ENCODE measurements around the gene HACE1. TPM values are rescaled to one million over a fixed set of nuclear protein-coding genes. Genes with fewer than 3 reads are reported as not detected.
"Not testable (repeated sequence)": the region's sequence is repeated elsewhere in the genome, so short reads cannot be mapped to it uniquely, and the experiment has no call there.

The HACE1 gene, protein sequence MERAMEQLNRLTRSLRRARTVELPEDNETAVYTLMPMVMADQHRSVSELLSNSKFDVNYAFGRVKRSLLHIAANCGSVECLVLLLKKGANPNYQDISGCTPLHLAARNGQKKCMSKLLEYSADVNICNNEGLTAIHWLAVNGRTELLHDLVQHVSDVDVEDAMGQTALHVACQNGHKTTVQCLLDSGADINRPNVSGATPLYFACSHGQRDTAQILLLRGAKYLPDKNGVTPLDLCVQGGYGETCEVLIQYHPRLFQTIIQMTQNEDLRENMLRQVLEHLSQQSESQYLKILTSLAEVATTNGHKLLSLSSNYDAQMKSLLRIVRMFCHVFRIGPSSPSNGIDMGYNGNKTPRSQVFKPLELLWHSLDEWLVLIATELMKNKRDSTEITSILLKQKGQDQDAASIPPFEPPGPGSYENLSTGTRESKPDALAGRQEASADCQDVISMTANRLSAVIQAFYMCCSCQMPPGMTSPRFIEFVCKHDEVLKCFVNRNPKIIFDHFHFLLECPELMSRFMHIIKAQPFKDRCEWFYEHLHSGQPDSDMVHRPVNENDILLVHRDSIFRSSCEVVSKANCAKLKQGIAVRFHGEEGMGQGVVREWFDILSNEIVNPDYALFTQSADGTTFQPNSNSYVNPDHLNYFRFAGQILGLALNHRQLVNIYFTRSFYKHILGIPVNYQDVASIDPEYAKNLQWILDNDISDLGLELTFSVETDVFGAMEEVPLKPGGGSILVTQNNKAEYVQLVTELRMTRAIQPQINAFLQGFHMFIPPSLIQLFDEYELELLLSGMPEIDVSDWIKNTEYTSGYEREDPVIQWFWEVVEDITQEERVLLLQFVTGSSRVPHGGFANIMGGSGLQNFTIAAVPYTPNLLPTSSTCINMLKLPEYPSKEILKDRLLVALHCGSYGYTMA
- total RNA-seq = 10 to 100 TPM; 10.1 to 24.3 (median 14.6) TPM

DNA sequence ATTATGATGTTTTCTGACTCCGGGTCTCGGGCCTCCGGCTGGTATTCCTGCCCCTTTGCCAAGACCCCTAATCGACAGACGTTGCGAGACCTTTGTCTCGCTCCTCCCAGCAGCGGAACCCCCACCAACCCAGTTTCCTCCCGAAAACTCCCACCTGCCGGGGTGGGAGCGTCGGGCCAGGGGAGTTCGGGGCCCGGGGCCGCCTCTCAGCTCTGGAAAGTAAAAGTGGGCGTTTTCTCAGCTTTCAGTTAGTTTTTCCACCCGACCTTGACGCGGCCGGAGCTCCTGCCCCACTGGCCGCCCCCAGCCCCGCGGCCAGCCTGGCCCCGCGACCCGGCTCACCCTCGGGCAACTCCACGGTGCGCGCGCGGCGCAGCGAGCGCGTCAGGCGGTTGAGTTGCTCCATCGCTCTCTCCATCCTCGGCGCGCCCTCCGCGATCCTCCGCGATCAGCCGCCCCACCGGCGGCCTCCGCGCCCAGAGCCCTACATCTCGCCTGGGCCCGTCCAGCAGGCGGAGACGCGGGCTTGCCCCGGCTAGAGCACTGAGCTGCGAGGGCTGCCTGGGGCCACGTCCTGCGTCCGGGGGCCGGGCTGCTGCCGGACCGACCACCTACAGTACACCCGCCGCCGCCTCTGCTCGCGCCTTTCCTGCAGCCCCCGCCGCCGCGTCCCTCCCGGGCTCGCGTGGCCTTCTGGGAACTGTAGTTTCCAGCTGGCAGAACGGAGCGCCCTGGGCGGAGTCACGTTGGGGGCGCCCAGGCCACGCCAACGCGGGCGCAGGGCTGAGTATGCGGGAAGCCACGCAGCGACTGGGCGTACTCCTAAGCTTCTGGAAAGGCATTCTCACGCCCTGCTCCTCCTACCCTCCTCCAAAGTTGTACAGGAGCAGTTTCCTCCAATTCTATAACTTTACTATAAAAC is at the start of gene HACE1:
HACE1 (minus strand) TSS at position 695 of the 922 bp plus-strand sequence; CDS start at position 418, 277 bp downstream.
- in situ Hi-C loops (cut with MboI; ENCODE audit: low pct_ligation_motif_present in 1 of 4, low pct_unique_long_range_greater_than_20kb in 1 of 4, low sequenced_read_pairs in 3 of 4) (no loop called here), intact Hi-C loops (cut with DNase I; ENCODE audit: low total_unique reads) (no loop called here)
- H3K27ac ChIP-seq = peak within 1 kb of the TSS; percentile 75 to 87 (median 86)
- H3K36me3 ChIP-seq = no peaks in the 10 kb centered on the region
- TF ChIP-seq POLR2AphosphoS5 (IDR thresholded peaks at IDR 0.05) = peak; percentile 53 to 83 (median 74)
- TF ChIP-seq, protein P1, sequence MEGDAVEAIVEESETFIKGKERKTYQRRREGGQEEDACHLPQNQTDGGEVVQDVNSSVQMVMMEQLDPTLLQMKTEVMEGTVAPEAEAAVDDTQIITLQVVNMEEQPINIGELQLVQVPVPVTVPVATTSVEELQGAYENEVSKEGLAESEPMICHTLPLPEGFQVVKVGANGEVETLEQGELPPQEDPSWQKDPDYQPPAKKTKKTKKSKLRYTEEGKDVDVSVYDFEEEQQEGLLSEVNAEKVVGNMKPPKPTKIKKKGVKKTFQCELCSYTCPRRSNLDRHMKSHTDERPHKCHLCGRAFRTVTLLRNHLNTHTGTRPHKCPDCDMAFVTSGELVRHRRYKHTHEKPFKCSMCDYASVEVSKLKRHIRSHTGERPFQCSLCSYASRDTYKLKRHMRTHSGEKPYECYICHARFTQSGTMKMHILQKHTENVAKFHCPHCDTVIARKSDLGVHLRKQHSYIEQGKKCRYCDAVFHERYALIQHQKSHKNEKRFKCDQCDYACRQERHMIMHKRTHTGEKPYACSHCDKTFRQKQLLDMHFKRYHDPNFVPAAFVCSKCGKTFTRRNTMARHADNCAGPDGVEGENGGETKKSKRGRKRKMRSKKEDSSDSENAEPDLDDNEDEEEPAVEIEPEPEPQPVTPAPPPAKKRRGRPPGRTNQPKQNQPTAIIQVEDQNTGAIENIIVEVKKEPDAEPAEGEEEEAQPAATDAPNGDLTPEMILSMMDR (IDR thresholded peaks at IDR 0.05) = peak in 3 of 5 experiments; percentile 19 to 43 (median 19)
- peak; percentile 25 for TF ChIP-seq POLR2A (IDR thresholded peaks at IDR 0.05)
- no peak for TF ChIP-seq EP300 (IDR thresholded peaks at IDR 0.05; ENCODE audit: low read depth)
- peak within 1 kb of the TSS; percentile 82 to 90 (median 85) for H3K4me3 ChIP-seq
- no peaks in the 10 kb centered on the region for H3K9me3 ChIP-seq
- WGBS, 2 donors (ENCODE audit: low coverage in 1 of 2) = 1% methylated on average over 77 of the region's 89 CpGs; no CpG with 5 or more reads in 1 of the 2 donors
- DNase-seq = peak; percentile 90
- peaks cover 0 to 15% (median 10%) of the 10 kb centered on the region in 4 donors for H3K4me1 ChIP-seq
- H3K27me3 ChIP-seq = no peaks in the 10 kb centered on the region

DNA sequence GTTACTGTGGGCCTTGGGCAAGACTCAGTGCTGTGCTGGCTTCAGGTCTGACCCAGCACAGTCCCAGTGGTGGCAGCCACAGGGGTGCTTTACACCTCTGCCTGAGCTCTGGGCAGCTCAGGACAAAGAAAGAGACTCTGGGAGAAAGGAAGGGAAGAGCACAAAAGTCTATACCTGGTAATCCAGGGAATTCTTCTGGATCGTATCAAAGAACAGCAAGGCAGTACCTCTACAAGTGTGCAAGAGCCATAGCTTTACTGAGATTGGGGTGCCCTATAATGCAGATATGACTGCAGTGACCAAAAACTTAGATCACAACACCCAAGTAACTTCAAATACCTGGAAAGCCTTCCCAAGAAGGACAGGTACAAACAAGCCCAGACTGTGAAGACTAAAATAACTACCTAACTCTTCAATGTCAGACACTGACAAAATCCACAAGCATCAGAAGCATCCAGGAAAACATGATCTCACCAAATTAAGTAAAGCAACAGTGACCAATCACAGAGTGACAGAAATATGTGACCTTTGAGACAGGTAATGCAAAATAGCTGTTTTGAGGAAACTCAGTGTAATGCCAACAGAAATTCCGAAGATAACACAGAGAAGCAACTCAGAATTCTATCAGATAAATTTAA is 49.3 kb upstream of the HACE1 start:
- H3K4me1 ChIP-seq = no peaks in the 10 kb centered on the region
- no peak overlapping the region for H3K4me3 ChIP-seq
- no peaks in the 10 kb centered on the region for H3K27me3 ChIP-seq
- no peaks in the 10 kb centered on the region for H3K9me3 ChIP-seq
- 76 to 80% methylated on average over 2 of the region's 2 CpGs for WGBS, 2 donors (ENCODE audit: low coverage in 1 of 2)
- H3K36me3 ChIP-seq = no peaks in the 10 kb centered on the region
- intact Hi-C loops (cut with DNase I; ENCODE audit: low total_unique reads) = no loop called here
- TF ChIP-seq POLR2AphosphoS5 (IDR thresholded peaks at IDR 0.05) (no peak), POLR2A (IDR thresholded peaks at IDR 0.05) (no peak), EP300 (IDR thresholded peaks at IDR 0.05; ENCODE audit: low read depth) (no peak)
- TF ChIP-seq, protein P1 (IDR thresholded peaks at IDR 0.05) = no peak
- H3K27ac ChIP-seq = no peak overlapping the region
- in situ Hi-C loops (cut with MboI; ENCODE audit: low pct_ligation_motif_present in 1 of 4, low pct_unique_long_range_greater_than_20kb in 1 of 4, low sequenced_read_pairs in 3 of 4) = no loop called here
- DNase-seq = no peak

DNA sequence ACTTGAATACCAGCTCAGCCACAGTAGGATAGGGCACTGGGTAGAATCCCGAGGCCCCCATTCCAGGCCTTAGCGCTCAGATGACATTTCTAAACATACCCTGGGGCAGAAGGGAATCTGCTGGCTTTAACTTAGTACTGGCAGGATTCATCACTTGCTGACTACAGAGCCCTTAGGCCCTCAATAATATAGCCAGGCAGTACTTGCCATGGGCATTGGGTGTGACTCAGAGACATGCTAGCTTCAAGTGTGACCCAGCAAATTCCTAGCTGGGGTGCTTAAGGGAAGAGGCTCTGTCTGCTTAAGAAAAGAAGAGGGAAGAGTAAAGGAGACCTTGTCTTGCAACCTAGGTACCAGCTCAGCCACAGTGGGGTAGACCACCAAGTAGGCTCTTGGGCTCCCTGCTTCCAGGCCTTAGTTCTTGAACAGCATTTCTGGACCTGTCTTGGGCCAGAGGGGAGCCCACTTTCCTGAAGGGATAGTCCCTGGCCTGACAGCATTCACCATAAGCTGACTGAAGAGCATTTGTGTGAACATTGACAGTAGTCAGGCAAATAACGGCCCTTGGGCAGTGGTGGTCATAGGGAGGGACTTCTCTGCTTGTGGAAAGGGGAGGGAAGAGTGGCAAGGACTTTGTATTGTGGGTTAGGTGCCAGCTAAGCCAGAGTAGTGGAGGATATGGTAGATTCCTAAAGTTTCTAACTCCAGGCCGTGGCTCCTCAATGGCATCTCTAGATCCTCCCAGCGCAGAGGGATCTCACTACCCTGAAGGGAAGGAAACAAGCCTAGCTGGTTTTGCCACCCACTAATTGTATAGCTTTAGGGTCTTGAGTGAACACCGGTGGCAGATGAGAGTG is 48.5 kb upstream of the HACE1 start:
- in situ Hi-C loops (cut with MboI; ENCODE audit: low pct_ligation_motif_present in 1 of 4, low pct_unique_long_range_greater_than_20kb in 1 of 4, low sequenced_read_pairs in 3 of 4) = no loop called here
- DNase-seq = no peak
- Histone ChIP-seq H3K4me3 (no peak overlapping the region), H3K27ac (no peak overlapping the region), H3K9me3 (no peaks in the 10 kb centered on the region), H3K4me1 (no peaks in the 10 kb centered on the region), H3K36me3 (no peaks in the 10 kb centered on the region), H3K27me3 (no peaks in the 10 kb centered on the region)
- WGBS, 2 donors (ENCODE audit: low coverage in 1 of 2) = 74 to 100% methylated on average over 2 to 6 of the region's 6 CpGs
- TF ChIP-seq EP300 (IDR thresholded peaks at IDR 0.05; ENCODE audit: low read depth) (no peak), POLR2A (IDR thresholded peaks at IDR 0.05) (no peak)
- TF ChIP-seq, protein P1 (IDR thresholded peaks at IDR 0.05) = no peak
- intact Hi-C loops (cut with DNase I; ENCODE audit: low total_unique reads) = no loop called here

DNA sequence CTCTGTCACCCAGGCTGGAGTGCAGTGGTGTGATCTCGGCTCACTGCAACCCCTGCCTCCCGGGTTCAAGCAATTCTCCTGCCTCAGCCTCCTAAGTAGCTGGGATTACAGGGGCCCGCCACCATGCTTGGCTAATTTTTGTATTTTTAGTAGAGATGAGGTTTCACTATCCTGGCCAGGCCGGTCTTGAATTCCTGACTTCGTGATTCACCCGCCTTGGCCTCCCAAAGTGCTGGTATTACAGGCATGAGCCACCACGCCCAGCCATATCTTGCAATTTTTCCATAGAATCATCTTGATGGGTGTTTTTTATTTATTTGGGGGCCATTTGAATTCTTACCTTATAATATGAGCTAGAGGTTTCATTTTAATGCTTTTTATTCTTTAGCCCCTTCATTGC is 39.2 kb upstream of the HACE1 start:
- H3K9me3 ChIP-seq; DNase-seq; H3K27me3 ChIP-seq; H3K27ac ChIP-seq; intact Hi-C loops (cut with DNase I; ENCODE audit: low total_unique reads); H3K36me3 ChIP-seq; H3K4me1 ChIP-seq; H3K4me3 ChIP-seq; in situ Hi-C loops (cut with MboI; ENCODE audit: low pct_ligation_motif_present in 1 of 4, low pct_unique_long_range_greater_than_20kb in 1 of 4, low sequenced_read_pairs in 3 of 4): not testable (repeated sequence)
- WGBS, 2 donors (ENCODE audit: low coverage in 1 of 2) = 83 to 88% methylated on average over 1 to 7 of the region's 7 CpGs
